Activated T-helper 1 cell treated with anti-CD3 and anti-CD28 coated beads, Interleukin-12 subunit alpha, Interleukin-12 subunit beta, Interleukin-2, Interleukin-4 antibody, amounts not matched to agents 30 ng/mL and 10 ng/mL and 1 ng/mL, durations not matched to agents 14 hours and 24 hours and 36 hours (primary cell): Measurements from ENCODE around the gene CCDC107. TPM values are rescaled to one million over a fixed set of nuclear protein-coding genes. Genes with fewer than 3 reads are reported as not detected.

Experiments
- DNase-seq: peaks from one replicate; pipeline ENCODE4 v3.0.0; 2021; ENCODE audit warnings: low spot score
- H3K27ac Mint-ChIP-seq: one replicate; pipeline ENCODE4 v1.8.0; 2021; ENCODE audit warnings: mild to moderate bottlenecking, mixed read lengths
- H3K27me3 Mint-ChIP-seq: one replicate; pipeline ENCODE4 v1.8.0; 2022; ENCODE audit warnings: mild to moderate bottlenecking, moderate library complexity, mixed read lengths; ENCODE audit not compliant: insufficient read depth
- H3K36me3 Mint-ChIP-seq: one replicate; pipeline ENCODE4 v1.8.0; 2021; ENCODE audit warnings: low read depth, mixed read lengths
- H3K4me1 Mint-ChIP-seq: one replicate; pipeline ENCODE4 v1.8.0; 2021; ENCODE audit warnings: low read depth, mixed read lengths
- H3K4me3 Mint-ChIP-seq: one replicate; pipeline ENCODE4 v1.8.0; 2021; ENCODE audit warnings: mild to moderate bottlenecking, moderate library complexity, mixed read lengths
- H3K9me3 Mint-ChIP-seq: one replicate; pipeline ENCODE4 v1.8.0; 2021; ENCODE audit warnings: mixed read lengths
- intact Hi-C: fragments of 100-400 bp; cut with micrococcal nuclease; formaldehyde crosslinking; loops from one replicate; pipeline ENCODE4 v1.15.1; 2024
- total RNA-seq: library from RNA; stranded (reverse); gene quantifications from 2 replicates; pipeline ENCODE4 v1.2.3, GENCODE V29; 2022

Gene CCDC107
- total RNA-seq, 1 donor from 2014 or later, result 20.6 TPM

- Mint-ChIP-seq H3K36me3 (peaks cover 1% of the 10 kb centered on the region), H3K27ac (peak overlapping the region; percentile 55), H3K4me1 (peaks cover 26% of the 10 kb centered on the region), H3K4me3 (peak overlapping the region; percentile 84), H3K27me3 (peaks cover 2% of the 10 kb centered on the region), H3K9me3 (no peaks in the 10 kb centered on the region)
- no peak for DNase-seq
- intact Hi-C loops, result loop anchor here (2.0 kb wide), 1 partner anchor 32 kb away; the partner anchor contains the start of genes CCDC107 and RMRP
Observed at GRCh38 chr9:35691334-35691650, 33.2 kb downstream of the CCDC107 start.

GRCh38 chr9:35691757-35692301 lies 33.7 kb downstream of the CCDC107 start:
- H3K27ac Mint-ChIP-seq, result peak overlapping the region; percentile 55
- no peak for DNase-seq
- peaks cover 7% of the 10 kb centered on the region for H3K36me3 Mint-ChIP-seq
- H3K27me3 Mint-ChIP-seq, result peaks cover 2% of the 10 kb centered on the region
- H3K4me1 Mint-ChIP-seq, result peaks cover 26% of the 10 kb centered on the region
- no peaks in the 10 kb centered on the region for H3K9me3 Mint-ChIP-seq
- peak overlapping the region; percentile 84 for H3K4me3 Mint-ChIP-seq
- intact Hi-C loops, result loop anchor here (2.0 kb wide), 1 partner anchor 33 kb away; the partner anchor contains the start of genes CCDC107 and RMRP

GRCh38 chr9:35695943-35696401 lies 37.9 kb downstream of the CCDC107 start:
- no peak for DNase-seq
- Mint-ChIP-seq H3K4me1 (peaks cover 12% of the 10 kb centered on the region), H3K9me3 (no peaks in the 10 kb centered on the region), H3K27me3 (no peaks in the 10 kb centered on the region), H3K36me3 (peaks cover 18% of the 10 kb centered on the region), H3K4me3 (no peak overlapping the region), H3K27ac (no peak overlapping the region)
- intact Hi-C loops, result loop anchor here (1.0 to 2.0 kb wide), 4 partner anchors 33 to 215 kb away; partner anchors contain the start of gene TESK1

GRCh38 chr9:35696520-35697215 lies 38.6 kb downstream of the CCDC107 start:
- H3K4me3 Mint-ChIP-seq, result no peak overlapping the region
- no peak overlapping the region for H3K27ac Mint-ChIP-seq
- peak; percentile 23 for DNase-seq
- intact Hi-C loops, result loop anchor here (1.0 to 2.0 kb wide), 4 partner anchors 32 to 215 kb away; partner anchors contain the start of gene TESK1
- peaks cover 5% of the 10 kb centered on the region for H3K4me1 Mint-ChIP-seq
- H3K9me3 Mint-ChIP-seq, result no peaks in the 10 kb centered on the region
- peaks cover 18% of the 10 kb centered on the region for H3K36me3 Mint-ChIP-seq
- no peaks in the 10 kb centered on the region for H3K27me3 Mint-ChIP-seq

- H3K36me3 Mint-ChIP-seq, result peaks cover 18% of the 10 kb centered on the region
- no peaks in the 10 kb centered on the region for H3K9me3 Mint-ChIP-seq
- no peak overlapping the region for H3K4me3 Mint-ChIP-seq
- DNase-seq, result no peak
- intact Hi-C loops, result loop anchor here (2.0 kb wide), 3 partner anchors 31 to 93 kb away; partner anchors contain the start of gene TESK1
- H3K27me3 Mint-ChIP-seq, result no peaks in the 10 kb centered on the region
- H3K4me1 Mint-ChIP-seq, result no peaks in the 10 kb centered on the region
- H3K27ac Mint-ChIP-seq, result no peak overlapping the region
Observed at GRCh38 chr9:35697486-35697885, 39.4 kb downstream of the CCDC107 start.

GRCh38 chr9:35698231-35698630 lies 40.1 kb downstream of the CCDC107 start:
- no peak for DNase-seq
- Mint-ChIP-seq H3K36me3 (peaks cover 23% of the 10 kb centered on the region), H3K27ac (no peak overlapping the region), H3K4me3 (no peak overlapping the region), H3K9me3 (no peaks in the 10 kb centered on the region), H3K4me1 (no peaks in the 10 kb centered on the region), H3K27me3 (no peaks in the 10 kb centered on the region)
- intact Hi-C loops, result no loop called here

GRCh38 chr9:35700031-35700430 lies 41.9 kb downstream of the CCDC107 start:
- Mint-ChIP-seq H3K27ac (no peak overlapping the region), H3K4me3 (no peak overlapping the region), H3K36me3 (peaks cover 37% of the 10 kb centered on the region), H3K4me1 (no peaks in the 10 kb centered on the region), H3K9me3 (no peaks in the 10 kb centered on the region), H3K27me3 (no peaks in the 10 kb centered on the region)
- intact Hi-C loops, result no loop called here
- DNase-seq, result no peak

- no peaks in the 10 kb centered on the region for H3K4me1 Mint-ChIP-seq
- H3K9me3 Mint-ChIP-seq, result no peaks in the 10 kb centered on the region
- H3K27ac Mint-ChIP-seq, result no peak overlapping the region
- no peak overlapping the region for H3K4me3 Mint-ChIP-seq
- no peak for DNase-seq
- H3K27me3 Mint-ChIP-seq, result no peaks in the 10 kb centered on the region
- peaks cover 40% of the 10 kb centered on the region for H3K36me3 Mint-ChIP-seq
- intact Hi-C loops, result no loop called here
Observed at GRCh38 chr9:35700942-35701341, 42.9 kb downstream of the CCDC107 start.

GRCh38 chr9:35702696-35703095 lies 44.6 kb downstream of the CCDC107 start:
- Mint-ChIP-seq H3K4me1 (no peaks in the 10 kb centered on the region), H3K4me3 (no peak overlapping the region), H3K27me3 (no peaks in the 10 kb centered on the region), H3K9me3 (no peaks in the 10 kb centered on the region), H3K27ac (no peak overlapping the region), H3K36me3 (peaks cover 38% of the 10 kb centered on the region)
- no peak for DNase-seq
- intact Hi-C loops, result no loop called here

GRCh38 chr9:35703906-35704672 lies 46.0 kb downstream of the CCDC107 start:
- Mint-ChIP-seq H3K4me1 (no peaks in the 10 kb centered on the region), H3K27ac (no peak overlapping the region), H3K4me3 (no peak overlapping the region), H3K9me3 (no peaks in the 10 kb centered on the region), H3K36me3 (peaks cover 47% of the 10 kb centered on the region), H3K27me3 (no peaks in the 10 kb centered on the region)
- no peak for DNase-seq
- intact Hi-C loops, result no loop called here

- Mint-ChIP-seq H3K9me3 (no peaks in the 10 kb centered on the region), H3K27ac (no peak overlapping the region), H3K36me3 (peaks cover 51% of the 10 kb centered on the region), H3K4me1 (no peaks in the 10 kb centered on the region), H3K27me3 (no peaks in the 10 kb centered on the region), H3K4me3 (no peak overlapping the region)
- intact Hi-C loops, result no loop called here
- no peak for DNase-seq
Observed at GRCh38 chr9:35705372-35705771, 47.3 kb downstream of the CCDC107 start.

- Mint-ChIP-seq H3K27ac (no peak overlapping the region), H3K36me3 (peaks cover 57% of the 10 kb centered on the region), H3K4me3 (no peak overlapping the region), H3K9me3 (no peaks in the 10 kb centered on the region), H3K4me1 (no peaks in the 10 kb centered on the region), H3K27me3 (no peaks in the 10 kb centered on the region)
- intact Hi-C loops, result no loop called here
- no peak for DNase-seq
Observed at GRCh38 chr9:35705836-35706430, 47.8 kb downstream of the CCDC107 start.
